ENCODE results near the gene PJVK. TPM values are rescaled to one million over a fixed set of nuclear protein-coding genes. Genes with fewer than 3 reads are reported as not detected.

The PJVK gene
- total and polyA plus RNA-seq, 2 of the 4 experiments (the other 2 are of a cell fraction), result 0.72 to 2.4 TPM

DNA sequence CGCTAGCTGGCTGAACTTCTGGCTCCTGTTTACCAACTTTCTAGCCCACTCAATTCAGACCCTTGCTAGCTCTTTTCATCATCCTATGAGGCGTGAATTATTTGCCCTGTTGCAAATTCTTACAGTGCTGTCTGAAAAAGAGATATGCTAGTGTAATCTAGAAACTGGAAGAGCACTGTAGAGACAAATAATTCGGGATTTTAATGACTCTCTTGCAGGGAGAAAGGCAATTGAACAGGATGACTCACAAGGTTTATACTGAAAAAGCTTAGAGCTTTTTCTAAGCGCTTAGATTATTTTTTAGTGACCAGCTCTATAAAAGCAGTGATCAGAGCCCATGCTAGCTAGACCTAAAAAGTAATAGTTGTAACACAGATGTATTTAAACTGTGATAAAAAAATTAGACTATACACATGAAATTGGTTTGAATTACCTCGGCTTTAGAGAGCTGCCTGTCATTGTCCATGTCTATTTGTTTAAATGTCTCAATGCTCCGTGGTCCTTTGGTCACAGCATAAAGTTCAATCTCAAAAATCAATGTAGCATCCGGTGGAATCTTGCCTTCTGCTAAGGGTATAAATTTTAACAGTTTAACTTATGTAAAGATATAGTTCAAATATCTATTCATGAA lies 18.2 kb downstream of the PJVK start:
- Histone ChIP-seq H3K9me1 (ENCODE audit: insufficient read depth, low read length) (no peaks in the 10 kb centered on the region; the same call in 1 of the 2 replicates), H3K27me3 (ENCODE audit: control insufficient read depth, insufficient read depth, low read length) (no peaks in the 10 kb centered on the region), H4K20me1 (ENCODE audit: insufficient read depth, low read length) (no peaks in the 10 kb centered on the region), H3K18ac (ENCODE audit: low read depth, low read length) (no peak overlapping the region), H3K23ac (ENCODE audit: low read depth, low read length) (no peak overlapping the region), H3K4me1 (ENCODE audit: control insufficient read depth, insufficient read depth, low read length) (peaks cover 5% of the 10 kb centered on the region; the same call in 1 of the 2 replicates), H3K4me2 (ENCODE audit: low read depth, low read length) (no peak overlapping the region), H2AK5ac (ENCODE audit: low read depth, low read length) (no peak overlapping the region), H2BK15ac (ENCODE audit: low read depth, low read length) (no peak overlapping the region), H3K56ac (ENCODE audit: extremely low read depth, insufficient read depth, low read length) (no peak overlapping the region), H2BK5ac (ENCODE audit: low read depth, low read length, poor library complexity, severe bottlenecking) (no peak overlapping the region), H3K9ac (ENCODE audit: low read depth, low read length) (no peak overlapping the region), H3K9me3 (ENCODE audit: control insufficient read depth, insufficient read depth, low read length) (no peaks in the 10 kb centered on the region), H3K36me3 (ENCODE audit: control insufficient read depth, insufficient read depth, low read length) (peaks cover 9% of the 10 kb centered on the region), H2AFZ (replicated peaks; ENCODE audit: low read length, poor library complexity) (no peak overlapping the region), H3K4me3 (ENCODE audit: insufficient read depth, low read depth, low read length) (no peak overlapping the region), H2BK120ac (ENCODE audit: low read depth, low read length) (no peak overlapping the region), H4K5ac (ENCODE audit: low read depth, low read length) (no peak overlapping the region), H3K27ac (ENCODE audit: insufficient read depth, low read length) (no peak overlapping the region), H4K8ac (ENCODE audit: low read depth in 2 of 2, low read length in 2 of 2) (no peak overlapping the region), H4K91ac (ENCODE audit: insufficient read depth, low read depth, low read length) (no peak overlapping the region), H2AK9ac (replicated peaks; ENCODE audit: low read depth, low read length, poor library complexity) (no peak overlapping the region), H3K4ac (ENCODE audit: low read depth, low read length) (no peak overlapping the region), H3K14ac (replicated peaks; ENCODE audit: low read depth, low read length) (no peak overlapping the region), H3K79me1 (ENCODE audit: low read depth in 1 of 2, low read length in 2 of 2) (peaks cover 3 to 8% of the 10 kb centered on the region in 2 experiments; a peak in 3 of 4 replicates), H2BK20ac (ENCODE audit: low read depth, low read length) (no peak overlapping the region)
- DNase-seq, result no peak
- dilution Hi-C loops (cut with HindIII; ENCODE audit: low sequenced_read_pairs, unreplicated experiment), result no loop called here
- ATAC-seq (ENCODE audit: low read depth), result no peak
- intact Hi-C loops (cut with micrococcal nuclease), result no loop called here
- in situ Hi-C loops (cut with MboI; ENCODE audit: low sequenced_read_pairs), result no loop called here
- CTCF ChIA-PET, result no interaction called here
- no TSS peak for BruUV-seq (replicated peaks)
- TF ChIP-seq FOS (IDR thresholded peaks at IDR 0.05; ENCODE audit: low read depth, low read length), result no peak
- TF ChIP-seq CEBPB (IDR thresholded peaks at IDR 0.05; ENCODE audit: low read depth, low read length), result no peak
- TF ChIP-seq CTCF (conservative IDR thresholded peaks at IDR 0.05; ENCODE audit: low read depth, low read length), result no peak
- no peak for TF ChIP-seq ELK1 (IDR thresholded peaks at IDR 0.05; ENCODE audit: borderline replicate concordance, low read depth, low read length)
- no peak for TF ChIP-seq POLR2A (IDR thresholded peaks at IDR 0.05; ENCODE audit: low read depth, low read length)
- TF ChIP-seq MXI1 (IDR thresholded peaks at IDR 0.05; ENCODE audit: borderline replicate concordance, low read depth, low read length), result no peak
- TF ChIP-seq RFX5 (IDR thresholded peaks at IDR 0.05; ENCODE audit: low read depth, low read length), result no peak
- TF ChIP-seq RAD21 (IDR thresholded peaks at IDR 0.05; ENCODE audit: low read length), result no peak
- no peak for TF ChIP-seq CHD1 (IDR thresholded peaks at IDR 0.05; ENCODE audit: low read depth, low read length)
- TF ChIP-seq RCOR1 (IDR thresholded peaks at IDR 0.05; ENCODE audit: insufficient replicate concordance, low read length), result no peak
- no peak for TF ChIP-seq NFE2L2 (IDR thresholded peaks at IDR 0.05; ENCODE audit: low read depth, low read length)
- TF ChIP-seq SMC3 (IDR thresholded peaks at IDR 0.05; ENCODE audit: low read depth, low read length), result no peak
- TF ChIP-seq MAFK (IDR thresholded peaks at IDR 0.05; ENCODE audit: low read depth, low read length), result no peak
- no peak for TF ChIP-seq USF2 (IDR thresholded peaks at IDR 0.05; ENCODE audit: low read depth, low read length)
- TF ChIP-seq BHLHE40 (IDR thresholded peaks at IDR 0.05; ENCODE audit: low read depth, low read length), result no peak
- TF ChIP-seq MAZ (IDR thresholded peaks at IDR 0.05; ENCODE audit: borderline replicate concordance, low read depth, low read length), result no peak
- POLR2A ChIA-PET (ENCODE audit: unreplicated experiment), result no interaction called here
- no CpG with 5 or more reads among the region's 7 CpGs for WGBS, 2 experiments (ENCODE audit: extremely low coverage in 2 of 2, insufficient read length in 1 of 2)
